ENCODE data around the gene MMD2. TPM values are rescaled to one million over a fixed set of nuclear protein-coding genes. Genes with fewer than 3 reads are reported as not detected.

MMD2 gene
- total RNA-seq, 4 donors from 2014 or later: not detected

DNA sequence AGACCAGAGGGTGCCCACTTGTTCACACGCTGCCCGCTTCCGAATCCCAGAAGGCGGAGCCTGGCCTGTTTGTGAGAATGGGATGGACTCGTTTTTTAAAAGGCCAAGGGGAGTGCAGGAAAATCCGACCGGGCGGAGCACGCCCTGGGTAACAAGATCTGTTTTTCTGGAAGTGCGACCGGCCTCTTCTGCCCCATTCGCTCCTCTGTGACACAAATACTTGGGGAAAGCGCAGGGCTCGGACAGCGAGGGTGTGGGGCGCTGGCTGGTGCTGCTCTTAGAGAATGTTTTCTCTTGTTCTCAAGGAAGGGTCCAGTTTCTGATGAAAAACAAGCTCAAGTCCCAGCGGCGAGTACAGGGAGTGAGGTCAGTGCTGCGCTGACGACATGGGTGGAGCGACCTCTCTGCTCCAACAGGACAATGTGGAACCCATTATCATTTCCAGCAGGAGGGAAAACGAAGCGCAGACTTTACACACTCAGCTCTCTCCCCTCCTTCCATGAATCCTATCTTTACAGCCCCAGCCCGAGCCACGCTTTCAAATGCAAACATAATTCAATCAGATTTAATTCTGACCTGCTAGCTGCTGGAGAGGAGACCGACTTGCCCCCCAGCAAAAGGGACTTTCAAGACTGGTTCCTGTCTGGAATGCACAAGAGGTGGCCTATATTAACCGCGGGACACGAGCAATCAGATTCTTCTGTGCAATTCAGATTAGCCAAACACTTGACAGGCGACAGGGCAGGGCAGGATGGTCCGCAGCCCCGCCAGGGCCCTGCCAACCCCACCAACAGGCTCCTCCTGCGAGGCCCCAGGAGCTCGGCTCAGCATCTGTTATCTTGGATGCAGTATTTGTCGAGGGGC, 76.6 kb downstream of the MMD2 start:
- WGBS: 8% methylated on average over 28 of the region's 35 CpGs
- intact Hi-C loops (cut with DNase I): loop anchor here (5.0 kb wide), 2 partner anchors 35 to 50 kb away; no protein-coding TSS in a partner anchor
- Histone ChIP-seq H3K4me3 (peak overlapping the region; percentile 64 to 79 (median 72)), H3K4me1 (peaks cover 10 to 46% (median 35%) of the 10 kb centered on the region in 4 donors), H3K27ac (replicated peaks in 1 of 4) (peak overlapping the region; percentile 74 to 83 (median 77)), H3K9me3 (no peaks in the 10 kb centered on the region), H3K27me3 (peaks cover 0 to 19% (median 0%) of the 10 kb centered on the region in 4 donors), H3K36me3 (peaks cover 0 to 7% (median 6%) of the 10 kb centered on the region in 4 donors)
- DNase-seq (ENCODE audit: extremely low spot score): peak; percentile 93
- TF ChIP-seq, protein P1, sequence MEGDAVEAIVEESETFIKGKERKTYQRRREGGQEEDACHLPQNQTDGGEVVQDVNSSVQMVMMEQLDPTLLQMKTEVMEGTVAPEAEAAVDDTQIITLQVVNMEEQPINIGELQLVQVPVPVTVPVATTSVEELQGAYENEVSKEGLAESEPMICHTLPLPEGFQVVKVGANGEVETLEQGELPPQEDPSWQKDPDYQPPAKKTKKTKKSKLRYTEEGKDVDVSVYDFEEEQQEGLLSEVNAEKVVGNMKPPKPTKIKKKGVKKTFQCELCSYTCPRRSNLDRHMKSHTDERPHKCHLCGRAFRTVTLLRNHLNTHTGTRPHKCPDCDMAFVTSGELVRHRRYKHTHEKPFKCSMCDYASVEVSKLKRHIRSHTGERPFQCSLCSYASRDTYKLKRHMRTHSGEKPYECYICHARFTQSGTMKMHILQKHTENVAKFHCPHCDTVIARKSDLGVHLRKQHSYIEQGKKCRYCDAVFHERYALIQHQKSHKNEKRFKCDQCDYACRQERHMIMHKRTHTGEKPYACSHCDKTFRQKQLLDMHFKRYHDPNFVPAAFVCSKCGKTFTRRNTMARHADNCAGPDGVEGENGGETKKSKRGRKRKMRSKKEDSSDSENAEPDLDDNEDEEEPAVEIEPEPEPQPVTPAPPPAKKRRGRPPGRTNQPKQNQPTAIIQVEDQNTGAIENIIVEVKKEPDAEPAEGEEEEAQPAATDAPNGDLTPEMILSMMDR (IDR thresholded peaks at IDR 0.05): peak in 1 of 3 experiments; percentile 7
- TF ChIP-seq EP300 (IDR thresholded peaks at IDR 0.05): no peak
- TF ChIP-seq POLR2AphosphoS5 (IDR thresholded peaks at IDR 0.05): peak; percentile 66

DNA sequence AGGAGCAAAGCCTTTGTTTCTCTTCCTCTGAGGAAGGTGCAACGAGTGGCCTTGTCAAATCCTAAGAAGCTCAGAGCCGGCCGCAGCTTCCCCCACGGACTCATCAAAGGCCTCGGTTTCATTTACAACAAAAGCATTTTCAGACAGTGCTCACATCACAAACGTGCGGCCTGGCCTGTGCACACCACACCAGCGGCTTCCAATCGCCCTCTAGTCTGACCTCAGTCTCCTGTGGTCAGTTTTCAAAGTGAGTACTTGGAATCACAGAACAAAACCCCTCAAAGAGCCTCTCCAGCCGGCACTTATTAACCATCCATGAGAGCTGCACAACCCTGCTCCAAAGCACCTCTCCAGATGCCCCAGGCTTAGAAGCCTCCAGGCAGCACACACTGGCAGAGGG, 78.8 kb downstream of the MMD2 start:
- H3K4me3 ChIP-seq: peak overlapping the region in 3 of 4 donors; percentile 3 to 18 (median 7)
- peak overlapping the region in 1 of 4 donors; percentile 4 for H3K27ac ChIP-seq (replicated peaks in 1 of 4)
- 68% methylated on average over 9 of the region's 10 CpGs for WGBS
- no peak for DNase-seq (ENCODE audit: extremely low spot score)
- intact Hi-C loops (cut with DNase I): loop anchor here (5.0 kb wide), 2 partner anchors 33 to 48 kb away; no protein-coding TSS in a partner anchor
- peaks cover 0 to 21% (median 17%) of the 10 kb centered on the region in 4 donors for H3K36me3 ChIP-seq
- TF ChIP-seq POLR2A (IDR thresholded peaks at IDR 0.05; ENCODE audit: low read depth): no peak
- TF ChIP-seq, protein P1 (IDR thresholded peaks at IDR 0.05): no peak
- TF ChIP-seq POLR2AphosphoS5 (IDR thresholded peaks at IDR 0.05): no peak
- TF ChIP-seq EP300 (IDR thresholded peaks at IDR 0.05): no peak
- H3K4me1 ChIP-seq: peaks cover 10 to 46% (median 35%) of the 10 kb centered on the region in 4 donors
- peaks cover 0 to 19% (median 0%) of the 10 kb centered on the region in 4 donors for H3K27me3 ChIP-seq
- H3K9me3 ChIP-seq: no peaks in the 10 kb centered on the region

DNA sequence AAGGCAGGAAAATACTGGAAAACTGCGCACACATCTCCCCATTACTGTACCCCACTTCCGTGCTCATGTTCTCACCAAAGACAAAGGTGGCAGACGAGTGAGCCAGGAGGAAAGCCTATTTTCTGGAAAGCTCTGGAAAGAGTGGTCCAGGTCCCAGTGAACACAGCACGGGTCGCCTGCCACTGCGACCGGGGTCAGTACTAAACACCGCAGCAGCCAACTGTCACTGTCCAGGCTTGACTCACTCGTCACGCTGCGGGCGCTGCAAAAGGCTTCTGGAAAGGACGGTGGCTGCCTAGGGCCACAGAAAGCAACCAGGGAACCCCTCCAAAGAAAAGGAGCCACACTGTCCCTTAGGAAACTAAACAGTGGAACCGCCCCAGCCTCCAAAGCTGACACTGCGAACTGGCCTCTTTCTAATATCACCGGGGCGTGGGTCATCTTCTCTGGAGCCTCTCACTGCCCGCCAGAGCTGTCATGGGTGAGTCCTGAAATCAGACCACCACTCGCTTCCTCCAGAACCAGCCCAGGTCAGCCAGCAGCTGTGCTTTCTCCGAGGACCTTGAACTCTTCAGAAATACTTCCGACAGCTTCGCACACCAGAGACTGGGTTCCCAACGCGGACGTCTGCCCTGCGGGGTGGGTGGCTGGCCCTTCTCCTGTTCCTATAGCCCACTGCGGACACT, 79.4 kb downstream of the MMD2 start:
- no peak for DNase-seq (ENCODE audit: extremely low spot score)
- Histone ChIP-seq H3K4me1 (peaks cover 10 to 46% (median 35%) of the 10 kb centered on the region in 4 donors), H3K27me3 (peaks cover 0 to 19% (median 0%) of the 10 kb centered on the region in 4 donors), H3K27ac (replicated peaks in 1 of 4) (peak overlapping the region in 1 of 4 donors; percentile 4), H3K4me3 (peak overlapping the region in 3 of 4 donors; percentile 3 to 18 (median 7)), H3K36me3 (peaks cover 0 to 21% (median 17%) of the 10 kb centered on the region in 4 donors), H3K9me3 (no peaks in the 10 kb centered on the region)
- no peak for TF ChIP-seq POLR2AphosphoS5 (IDR thresholded peaks at IDR 0.05)
- TF ChIP-seq EP300 (IDR thresholded peaks at IDR 0.05): no peak
- TF ChIP-seq POLR2A (IDR thresholded peaks at IDR 0.05; ENCODE audit: low read depth): no peak
- TF ChIP-seq, protein P1 (IDR thresholded peaks at IDR 0.05): no peak
- 80% methylated on average over 22 of the region's 27 CpGs for WGBS
- intact Hi-C loops (cut with DNase I): loop anchor here (5.0 kb wide), 2 partner anchors 32 to 47 kb away; no protein-coding TSS in a partner anchor

DNA sequence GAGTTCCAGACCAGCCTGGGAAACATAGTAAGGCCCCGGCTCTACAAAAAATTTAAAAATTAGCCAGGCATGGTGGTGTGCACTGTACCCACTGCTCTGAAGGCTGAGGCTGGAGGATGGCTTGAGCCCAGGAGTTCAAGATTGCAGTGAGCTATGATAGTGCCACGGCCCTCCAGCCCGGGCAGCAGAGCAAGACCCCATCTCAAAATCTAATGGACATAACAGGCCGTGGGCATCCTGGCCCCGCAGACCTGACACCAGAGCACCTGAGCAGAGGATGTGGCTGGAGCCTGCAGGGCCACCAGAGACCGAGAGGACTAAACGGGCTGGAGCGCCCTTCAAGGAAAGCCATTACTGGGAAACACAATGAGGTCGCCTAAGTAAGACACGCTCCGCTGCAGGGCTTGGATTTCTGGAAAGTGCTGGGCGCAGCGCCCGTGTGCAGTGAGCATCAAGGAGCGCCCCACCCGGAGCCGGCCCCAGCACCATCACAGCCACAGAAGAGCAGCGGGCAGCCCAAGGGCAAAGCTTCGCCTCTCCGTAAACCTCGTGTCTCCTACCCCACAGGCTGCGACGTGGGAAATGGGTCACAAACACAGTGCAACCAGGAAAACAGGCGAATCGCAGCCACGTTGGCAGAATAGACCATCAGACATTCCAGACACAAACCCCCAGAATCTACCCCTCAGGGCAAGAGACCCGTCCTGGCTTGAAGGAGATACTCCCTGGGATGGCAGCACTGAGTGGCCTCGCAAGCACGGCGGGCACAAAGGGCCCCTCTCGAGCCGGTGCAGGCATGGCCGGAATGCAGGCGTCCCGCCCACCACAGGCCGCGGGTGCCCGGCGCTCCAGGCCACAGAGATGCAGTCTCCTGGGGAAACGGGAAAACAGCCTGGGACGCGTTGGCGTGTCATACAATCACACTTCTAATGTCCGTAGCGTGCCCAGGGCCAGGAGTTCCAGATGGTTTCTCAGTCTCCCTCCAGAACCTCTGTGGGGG, 80.4 kb downstream of the MMD2 start:
- TF ChIP-seq, protein P1 (IDR thresholded peaks at IDR 0.05): no peak
- TF ChIP-seq POLR2A (IDR thresholded peaks at IDR 0.05; ENCODE audit: low read depth) (no peak), EP300 (IDR thresholded peaks at IDR 0.05) (no peak), POLR2AphosphoS5 (IDR thresholded peaks at IDR 0.05) (no peak)
- H3K4me1 ChIP-seq: peaks cover 10 to 43% (median 33%) of the 10 kb centered on the region in 4 donors
- H3K27ac ChIP-seq (replicated peaks in 1 of 4): no peak overlapping the region
- H3K4me3 ChIP-seq: no peak overlapping the region
- H3K36me3 ChIP-seq: peaks cover 0 to 26% (median 20%) of the 10 kb centered on the region in 4 donors
- H3K27me3 ChIP-seq: peaks cover 0 to 12% (median 0%) of the 10 kb centered on the region in 4 donors
- intact Hi-C loops (cut with DNase I): no loop called here
- no peaks in the 10 kb centered on the region for H3K9me3 ChIP-seq
- 96% methylated on average over 43 of the region's 45 CpGs for WGBS
- no peak for DNase-seq (ENCODE audit: extremely low spot score)
